Gastroesophageal sphincter (tissue), 3 donors: ENCODE data around the gene COL26A1.

Experiments used
- POLR2A ChIP-seq, 2 donors: fragments of 450-650 bp; IDR thresholded peaks; one replicate each; pipeline ENCODE4 v1.6.1; 2017; ENCODE audit warnings: antibody characterized with exemption in 2 of 2, mild to moderate bottlenecking in 2 of 2, moderate library complexity in 1 of 2
- POLR2AphosphoS5 ChIP-seq: sonication (generic); formaldehyde crosslinking; IDR thresholded peaks from one replicate; pipeline ENCODE4 v1.6.1; 2017; ENCODE audit warnings: antibody characterized with exemption
- TF ChIP-seq, protein P1 (sequence below), 4 experiments: fragments of 200-600 bp in 2 of 4; fragments of 450-650 bp in 2 of 4; sonication (generic) in 1 of 4; IDR thresholded peaks; one replicate each; pipeline ENCODE4 v1.5.1; 2017 to 2019; ENCODE audit warnings: antibody characterized with exemption in 4 of 4, mild to moderate bottlenecking in 2 of 4, moderate library complexity in 2 of 4

GRCh38 chr7:101319401-101319800, 43.3 kb upstream of the COL26A1 start:
- TF ChIP-seq POLR2AphosphoS5 (no peak), POLR2A (IDR thresholded peaks at IDR 0.05) (no peak)
- TF ChIP-seq, protein P1, sequence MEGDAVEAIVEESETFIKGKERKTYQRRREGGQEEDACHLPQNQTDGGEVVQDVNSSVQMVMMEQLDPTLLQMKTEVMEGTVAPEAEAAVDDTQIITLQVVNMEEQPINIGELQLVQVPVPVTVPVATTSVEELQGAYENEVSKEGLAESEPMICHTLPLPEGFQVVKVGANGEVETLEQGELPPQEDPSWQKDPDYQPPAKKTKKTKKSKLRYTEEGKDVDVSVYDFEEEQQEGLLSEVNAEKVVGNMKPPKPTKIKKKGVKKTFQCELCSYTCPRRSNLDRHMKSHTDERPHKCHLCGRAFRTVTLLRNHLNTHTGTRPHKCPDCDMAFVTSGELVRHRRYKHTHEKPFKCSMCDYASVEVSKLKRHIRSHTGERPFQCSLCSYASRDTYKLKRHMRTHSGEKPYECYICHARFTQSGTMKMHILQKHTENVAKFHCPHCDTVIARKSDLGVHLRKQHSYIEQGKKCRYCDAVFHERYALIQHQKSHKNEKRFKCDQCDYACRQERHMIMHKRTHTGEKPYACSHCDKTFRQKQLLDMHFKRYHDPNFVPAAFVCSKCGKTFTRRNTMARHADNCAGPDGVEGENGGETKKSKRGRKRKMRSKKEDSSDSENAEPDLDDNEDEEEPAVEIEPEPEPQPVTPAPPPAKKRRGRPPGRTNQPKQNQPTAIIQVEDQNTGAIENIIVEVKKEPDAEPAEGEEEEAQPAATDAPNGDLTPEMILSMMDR (IDR thresholded peaks at IDR 0.05), result no peak
